Adipocyte (in vitro differentiated cells): ENCODE results near the gene FKBP1B.
"Not testable (repeated sequence)": the region's sequence is repeated elsewhere in the genome, so short reads cannot be mapped to it uniquely, and the experiment has no call there.

Experiments
- DNase-seq: peaks from one replicate; pipeline ENCODE4 v3.0.0-alpha.2; 2015; ENCODE audit warnings: low read depth
- H3K27me3 ChIP-seq: replicated peaks from 2 replicates; pipeline ENCODE4 v1.7.0; 2013; ENCODE audit warnings: mild to moderate bottlenecking, low read length, moderate library complexity; ENCODE audit not compliant: control insufficient read depth, insufficient read depth
- H3K36me3 ChIP-seq: 2 replicates; pipeline ENCODE4 v1.7.0; 2013; ENCODE audit warnings: low read length, mild to moderate bottlenecking, moderate library complexity; ENCODE audit not compliant: control insufficient read depth, insufficient read depth, severe bottlenecking
- H3K4me1 ChIP-seq: 2 replicates; pipeline ENCODE4 v1.7.0; 2013; ENCODE audit warnings: mild to moderate bottlenecking, low read length, moderate library complexity; ENCODE audit not compliant: control insufficient read depth, insufficient read depth
- H3K4me3 ChIP-seq: 2 replicates; pipeline ENCODE4 v1.7.0; 2013; ENCODE audit warnings: mild to moderate bottlenecking, low read length, moderate library complexity
- H3K9ac ChIP-seq: 2 replicates; pipeline ENCODE4 v1.7.0; 2013; ENCODE audit warnings: mild to moderate bottlenecking, low read length, moderate library complexity
- H3K9me3 ChIP-seq: 2 replicates; pipeline ENCODE4 v1.7.0; 2013; ENCODE audit warnings: mild to moderate bottlenecking, low read length, moderate library complexity; ENCODE audit not compliant: control insufficient read depth

FKBP1B gene

DNA sequence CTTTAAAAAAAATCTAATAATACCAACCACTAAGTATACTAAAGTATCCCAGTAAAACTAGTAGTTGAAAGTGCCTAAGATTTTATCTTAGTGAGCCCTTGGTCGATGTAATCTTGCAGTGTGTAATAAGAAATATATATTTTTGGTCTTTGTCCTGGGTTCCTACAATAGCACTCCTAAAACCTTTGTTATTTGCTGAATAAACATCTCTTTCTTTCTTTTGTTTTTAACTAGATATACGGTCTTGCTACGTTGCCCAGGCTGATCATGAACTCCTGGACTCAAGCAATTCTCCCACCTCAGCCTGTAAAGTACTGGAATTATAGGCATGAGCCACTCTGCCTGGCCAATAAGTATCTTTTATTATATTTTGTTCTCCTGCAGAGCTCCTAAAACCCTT is 37.5 kb downstream of the FKBP1B start:
- Histone ChIP-seq H3K36me3 (peaks cover 10% of the 10 kb centered on the region), H3K4me1 (peaks cover 26% of the 10 kb centered on the region), H3K27me3 (no peaks in the 10 kb centered on the region), H3K4me3 (no peak overlapping the region), H3K9me3 (no peaks in the 10 kb centered on the region), H3K9ac (no peak overlapping the region)
- no peak for DNase-seq

DNA sequence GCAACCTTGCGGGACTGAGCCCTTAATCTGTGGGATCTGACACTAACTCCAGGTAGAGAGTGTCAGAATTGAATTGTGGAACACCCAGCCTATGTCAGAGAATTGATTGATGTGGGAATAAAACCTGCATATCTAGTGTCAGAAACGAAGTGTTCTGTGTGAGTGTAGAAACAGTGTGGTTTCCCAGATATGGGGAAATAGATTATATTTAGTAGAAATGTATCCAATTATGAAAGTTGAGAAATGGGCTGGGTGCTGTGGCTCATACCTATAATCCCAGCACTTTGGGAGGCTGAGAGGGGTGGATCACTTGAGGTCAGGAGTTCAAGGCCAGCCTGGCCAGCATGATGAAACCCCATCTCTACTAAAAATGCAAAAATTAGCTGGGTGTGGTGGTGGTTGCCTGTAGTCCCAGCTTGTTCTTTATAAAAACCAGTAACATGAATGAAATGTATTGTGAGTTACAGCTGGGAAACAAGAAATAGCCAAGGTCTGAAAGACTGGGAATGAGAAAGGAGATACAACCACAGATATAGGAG is 39.3 kb downstream of the FKBP1B start:
- Histone ChIP-seq H3K36me3 (no peaks in the 10 kb centered on the region), H3K9ac (no peak overlapping the region), H3K27me3 (no peaks in the 10 kb centered on the region), H3K4me1 (peaks cover 16% of the 10 kb centered on the region), H3K4me3 (no peak overlapping the region), H3K9me3 (no peaks in the 10 kb centered on the region)
- peak; percentile 31 for DNase-seq

DNA sequence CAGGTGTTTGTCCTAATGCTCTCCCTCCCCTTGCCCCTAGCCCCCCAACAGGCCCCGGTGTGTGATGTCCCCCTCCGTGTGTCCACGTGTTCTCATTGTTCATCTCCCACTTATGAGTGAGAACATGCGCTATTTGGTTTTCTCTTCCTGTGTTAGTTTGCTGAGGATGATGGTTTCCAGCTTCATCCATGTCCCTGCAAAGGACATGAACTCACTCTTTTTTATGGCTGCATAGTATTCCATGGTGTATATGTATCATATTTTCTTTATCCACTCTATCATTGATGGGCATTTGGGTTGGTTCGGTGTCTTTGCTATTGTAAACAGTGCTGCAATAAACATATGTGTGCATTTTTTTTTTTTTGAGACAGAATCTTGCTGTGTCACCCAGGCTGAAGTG is 43.7 kb downstream of the FKBP1B start:
- not testable (repeated sequence) for H3K36me3 ChIP-seq, H3K9ac ChIP-seq, H3K4me3 ChIP-seq, H3K9me3 ChIP-seq, DNase-seq, H3K27me3 ChIP-seq, H3K4me1 ChIP-seq

DNA sequence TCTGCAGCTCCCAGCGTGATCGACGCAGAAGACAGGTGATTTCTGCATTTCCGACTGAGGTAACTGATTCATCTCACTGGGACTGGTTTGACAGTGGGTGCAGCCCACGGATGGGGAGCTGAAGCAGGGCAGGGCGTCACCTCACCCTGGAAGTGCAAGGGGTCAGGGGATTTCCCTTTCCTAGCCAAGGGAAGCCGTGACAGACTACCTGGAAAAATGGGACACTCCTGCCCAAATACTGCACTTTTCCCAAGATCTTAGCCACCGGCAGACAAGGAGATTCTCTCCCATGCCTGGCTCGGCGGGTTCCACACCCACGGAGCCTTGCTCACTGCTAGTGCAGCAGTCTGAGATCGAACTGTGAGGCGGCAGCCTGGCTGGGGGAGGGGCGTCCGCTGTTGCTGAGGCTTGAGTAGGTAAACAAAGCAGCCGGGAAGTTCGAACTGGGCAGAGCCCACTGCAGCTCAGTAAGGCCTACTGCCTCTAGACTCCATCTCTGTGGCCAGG is 45.7 kb downstream of the FKBP1B start:
- not testable (repeated sequence) for H3K9ac ChIP-seq, H3K27me3 ChIP-seq, H3K9me3 ChIP-seq, H3K4me3 ChIP-seq, DNase-seq, H3K4me1 ChIP-seq, H3K36me3 ChIP-seq

DNA sequence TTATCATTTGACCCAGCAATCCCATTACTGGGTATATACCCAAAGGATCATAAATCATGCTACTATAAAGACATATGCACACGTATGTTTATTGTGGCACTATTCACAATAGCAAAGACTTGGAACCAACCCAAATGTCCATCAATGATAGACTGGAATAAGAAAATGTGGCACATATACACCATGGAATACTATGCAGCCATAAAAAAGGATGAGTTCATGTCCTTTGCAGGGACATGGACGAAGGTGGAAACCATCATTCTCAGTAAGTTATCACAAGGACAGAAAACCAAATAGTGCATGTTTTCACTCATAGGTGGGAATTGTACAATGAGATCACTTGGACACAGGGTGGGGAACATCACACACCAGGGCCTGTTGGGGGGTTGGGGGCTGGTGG is 51.2 kb downstream of the FKBP1B start:
- not testable (repeated sequence) for H3K4me3 ChIP-seq, H3K36me3 ChIP-seq, H3K9ac ChIP-seq, DNase-seq, H3K9me3 ChIP-seq, H3K4me1 ChIP-seq, H3K27me3 ChIP-seq

DNA sequence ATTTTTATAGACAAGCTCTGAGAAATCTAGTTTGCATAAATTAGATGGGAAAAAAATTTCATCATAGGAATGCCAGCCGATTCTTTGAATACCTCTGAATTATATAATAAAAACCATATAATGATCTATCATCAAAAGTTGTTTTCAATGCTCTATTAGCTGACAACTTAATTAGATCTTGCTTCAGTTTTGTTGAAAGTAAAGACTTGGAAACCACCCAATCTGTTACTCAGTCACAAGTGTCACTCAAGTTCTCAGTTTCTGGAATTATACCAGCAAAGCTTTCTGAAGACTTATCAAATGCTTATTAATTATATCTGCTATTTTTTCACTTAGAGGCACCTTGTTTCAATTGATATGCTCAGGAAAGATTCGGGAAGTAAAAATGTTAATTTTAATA is 52.5 kb downstream of the FKBP1B start:
- Histone ChIP-seq H3K4me1 (peaks cover 3% of the 10 kb centered on the region), H3K9ac (no peak overlapping the region), H3K36me3 (no peaks in the 10 kb centered on the region), H3K27me3 (no peaks in the 10 kb centered on the region), H3K9me3 (peaks cover 3% of the 10 kb centered on the region), H3K4me3 (no peak overlapping the region)
- DNase-seq, result no peak

DNA sequence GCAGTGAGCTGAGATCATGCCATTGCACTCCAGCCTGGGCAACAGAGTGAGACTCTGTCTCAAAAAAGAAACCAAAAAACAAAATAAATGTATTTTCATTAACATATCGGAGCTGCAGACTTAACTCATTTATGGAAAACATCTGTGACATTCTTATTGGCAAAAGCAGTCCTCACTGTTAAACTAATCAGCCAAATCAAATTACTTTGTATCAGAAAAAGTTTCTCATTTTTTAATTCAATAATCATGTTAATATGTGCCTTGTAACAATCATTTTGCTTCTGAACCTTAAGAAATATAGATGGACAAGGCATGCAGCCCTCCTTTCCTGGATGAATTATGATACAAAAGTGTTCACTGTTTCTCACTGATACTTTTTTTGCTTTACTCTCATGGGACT is 53.1 kb downstream of the FKBP1B start:
- H3K9me3 ChIP-seq, result peaks cover 3% of the 10 kb centered on the region
- H3K4me3 ChIP-seq, result no peak overlapping the region
- no peaks in the 10 kb centered on the region for H3K27me3 ChIP-seq
- H3K36me3 ChIP-seq, result no peaks in the 10 kb centered on the region
- DNase-seq, result no peak
- H3K4me1 ChIP-seq, result peaks cover 3% of the 10 kb centered on the region
- H3K9ac ChIP-seq, result no peak overlapping the region

DNA sequence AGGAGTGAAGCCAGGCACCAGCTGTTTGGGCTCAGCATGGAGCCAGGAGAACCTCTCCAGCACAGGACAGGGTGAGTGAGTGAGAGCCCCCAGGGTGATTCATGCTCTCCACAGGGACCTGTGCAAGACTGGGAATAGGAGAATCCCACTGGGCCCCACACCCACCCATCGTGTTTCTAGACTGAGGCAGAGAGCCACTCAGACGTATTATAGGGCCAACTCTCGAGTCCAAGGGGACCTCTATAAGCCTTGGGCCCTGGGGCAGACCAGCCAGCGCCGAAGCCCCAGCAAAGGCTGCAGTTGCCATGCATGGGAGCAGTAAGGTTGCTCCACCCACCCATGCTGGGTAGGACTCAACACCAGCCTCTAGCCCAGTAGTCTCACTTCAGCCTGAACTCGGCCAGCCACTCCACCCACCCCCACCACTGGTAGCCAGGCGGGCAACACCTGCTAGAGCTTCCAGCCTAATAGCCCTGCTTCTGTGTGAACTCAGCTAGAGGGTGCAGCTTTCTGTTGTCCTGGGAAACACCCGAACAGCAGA is 54.6 kb downstream of the FKBP1B start:
- H3K36me3 ChIP-seq, result no peaks in the 10 kb centered on the region
- no peaks in the 10 kb centered on the region for H3K27me3 ChIP-seq
- H3K4me3 ChIP-seq, result no peak overlapping the region
- no peak for DNase-seq
- H3K9ac ChIP-seq, result no peak overlapping the region
- H3K9me3 ChIP-seq, result peaks cover 3% of the 10 kb centered on the region
- peaks cover 3% of the 10 kb centered on the region for H3K4me1 ChIP-seq

DNA sequence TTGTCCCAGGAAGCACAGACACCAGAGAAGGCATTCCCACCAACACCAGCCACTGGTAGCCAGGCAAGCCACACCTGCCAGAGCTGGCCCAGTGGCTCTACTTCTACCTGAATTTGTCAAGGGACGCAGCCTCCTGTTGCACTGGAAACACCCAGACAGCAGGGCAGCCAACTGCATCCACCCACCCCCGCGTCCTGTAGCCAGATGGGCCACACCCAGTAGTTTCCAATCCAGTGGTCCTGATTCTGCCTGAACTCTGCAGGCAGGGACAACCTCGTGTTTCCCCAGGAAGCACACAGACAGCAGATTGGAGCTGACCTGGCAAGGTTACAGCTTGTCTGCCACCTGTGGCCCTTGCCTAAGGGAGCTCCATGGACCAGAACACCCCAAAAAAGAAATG is 55.4 kb downstream of the FKBP1B start:
- DNase-seq, result no peak
- peaks cover 3% of the 10 kb centered on the region for H3K4me1 ChIP-seq
- no peaks in the 10 kb centered on the region for H3K36me3 ChIP-seq
- peaks cover 3% of the 10 kb centered on the region for H3K9me3 ChIP-seq
- H3K27me3 ChIP-seq, result no peaks in the 10 kb centered on the region
- no peak overlapping the region for H3K9ac ChIP-seq
- H3K4me3 ChIP-seq, result no peak overlapping the region

DNA sequence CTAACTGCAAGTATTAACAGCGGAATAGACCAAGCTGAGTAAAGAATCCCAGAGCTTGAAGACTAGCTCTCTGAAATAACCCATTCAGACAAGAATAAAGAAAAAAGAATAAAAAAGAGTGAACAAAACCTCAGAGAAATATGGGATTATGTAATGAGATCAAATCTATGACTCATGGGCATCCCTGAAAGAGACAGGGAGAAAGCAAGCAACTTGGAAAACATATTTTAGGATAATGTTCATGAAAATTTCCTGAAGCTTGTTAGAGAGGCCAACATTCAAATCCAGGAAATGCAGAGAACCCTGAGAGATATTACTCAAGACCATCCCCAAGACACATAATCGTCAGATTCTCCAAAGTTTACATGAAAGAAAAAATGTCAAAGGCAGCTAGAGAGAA is 56.3 kb downstream of the FKBP1B start:
- Histone ChIP-seq H3K9ac (no peak overlapping the region), H3K9me3 (peaks cover 3% of the 10 kb centered on the region), H3K4me3 (no peak overlapping the region), H3K36me3 (no peaks in the 10 kb centered on the region), H3K4me1 (peaks cover 3% of the 10 kb centered on the region), H3K27me3 (no peaks in the 10 kb centered on the region)
- DNase-seq, result no peak

DNA sequence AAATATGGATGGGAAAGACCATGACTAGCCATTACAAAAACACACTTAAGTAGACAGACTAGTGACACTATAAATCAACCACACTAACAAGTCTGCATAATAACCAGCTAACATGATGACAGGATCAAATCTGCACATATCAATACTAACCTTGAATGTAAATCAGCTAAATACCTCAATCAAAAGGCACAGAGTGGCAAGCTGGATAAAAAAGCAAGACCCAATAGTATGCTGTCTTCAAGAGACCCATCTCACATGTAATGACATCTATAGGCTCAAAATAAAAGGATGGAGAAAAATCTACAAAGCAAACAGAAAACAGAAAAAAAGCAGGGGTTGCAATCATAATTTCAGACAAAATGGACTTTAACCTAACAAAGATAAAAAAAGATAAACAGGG is 57.2 kb downstream of the FKBP1B start:
- no peak for DNase-seq
- no peak overlapping the region for H3K9ac ChIP-seq
- H3K4me1 ChIP-seq, result peaks cover 7% of the 10 kb centered on the region
- peaks cover 3% of the 10 kb centered on the region for H3K9me3 ChIP-seq
- no peaks in the 10 kb centered on the region for H3K36me3 ChIP-seq
- H3K27me3 ChIP-seq, result no peaks in the 10 kb centered on the region
- no peak overlapping the region for H3K4me3 ChIP-seq

DNA sequence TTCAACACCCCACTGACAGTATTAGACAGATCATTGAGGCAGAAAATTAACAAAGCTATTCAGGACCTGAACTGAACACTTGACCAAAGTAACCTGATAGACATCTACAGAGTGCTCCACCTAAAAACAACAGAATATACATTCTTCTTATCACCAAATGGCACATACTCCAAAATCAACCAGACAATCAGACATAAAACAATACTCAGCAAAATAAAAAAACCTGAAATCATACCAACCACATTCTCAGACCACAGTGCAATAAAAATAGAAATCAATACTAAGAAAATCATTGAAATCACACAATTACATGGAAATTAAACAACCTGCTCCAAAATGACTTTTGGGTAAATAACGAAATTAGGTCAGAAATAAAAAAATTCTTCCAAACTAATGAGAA is 57.8 kb downstream of the FKBP1B start:
- H3K27me3 ChIP-seq, result no peaks in the 10 kb centered on the region

More for the DNA sequence above, 57.8 kb downstream of the FKBP1B start:
- H3K4me3 ChIP-seq, result no peak overlapping the region
- DNase-seq, result no peak
- H3K4me1 ChIP-seq, result peaks cover 7% of the 10 kb centered on the region
- H3K9me3 ChIP-seq, result peaks cover 3% of the 10 kb centered on the region
- no peak overlapping the region for H3K9ac ChIP-seq
- no peaks in the 10 kb centered on the region for H3K36me3 ChIP-seq
